Heart left ventricle (tissue), 13 donors: ENCODE data around the gene NUP35.

ENCODE experiments used
- POLR2A ChIP-seq, 2 donors: fragments of 450-650 bp; IDR thresholded peaks; one replicate each; pipeline ENCODE4 v1.6.1; 2017; ENCODE audit warnings: antibody characterized with exemption in 2 of 2, mild to moderate bottlenecking in 2 of 2, moderate library complexity in 2 of 2
- TF ChIP-seq, protein P1 (sequence below), 12 donors: fragments of 200-600 bp; sonication (generic) in 4 of 12; IDR thresholded peaks; one replicate each; pipeline versions ENCODE4 v1.5.0 to v1.8.0; 2018 to 2022; ENCODE audit warnings: antibody characterized with exemption in 12 of 12, mild to moderate bottlenecking in 5 of 12
- donor health status: ischemic (EF 13 %, LVEDD 7.1; RV severe dilation, severe dysfunction).
- donor health status: DM: no; HTN: yes; CAD: no.
- donor health status: DM: no; HTN: no; CAD: no.
- donor health status: ischemic (EF 25% LVEDD 6.9; RV normal size, moderate dysfunction).
- donor health status: ischemic (EF 25% LVEDD 5.7; RV mildly dilated, moderate dysfunction).
- donor health status: ischemic (EF 35%, LVEDD 5.7; RV mildly dilated, moderate dysfunction).
- donor health status: nonischemic (EF 11% LVEDD 7.7; RV severe dilation, severe dysfunction).
- donor health status: DM: yes; HTN: yes; CAD: no.
- donor health status: PGD.
- donor health status: ischemic (EF 29% LVEDD 5.4; RV normal size, mild dysfunction).
- donor health status: nonischemic (EF 23%, LVEDD 6.1; RV moderate dilation, normal function).

GRCh38 chr2:183172220-183172887 lies 48.1 kb downstream of the NUP35 start:
- no peak for TF ChIP-seq POLR2A (IDR thresholded peaks at IDR 0.05)
- TF ChIP-seq, protein P1, sequence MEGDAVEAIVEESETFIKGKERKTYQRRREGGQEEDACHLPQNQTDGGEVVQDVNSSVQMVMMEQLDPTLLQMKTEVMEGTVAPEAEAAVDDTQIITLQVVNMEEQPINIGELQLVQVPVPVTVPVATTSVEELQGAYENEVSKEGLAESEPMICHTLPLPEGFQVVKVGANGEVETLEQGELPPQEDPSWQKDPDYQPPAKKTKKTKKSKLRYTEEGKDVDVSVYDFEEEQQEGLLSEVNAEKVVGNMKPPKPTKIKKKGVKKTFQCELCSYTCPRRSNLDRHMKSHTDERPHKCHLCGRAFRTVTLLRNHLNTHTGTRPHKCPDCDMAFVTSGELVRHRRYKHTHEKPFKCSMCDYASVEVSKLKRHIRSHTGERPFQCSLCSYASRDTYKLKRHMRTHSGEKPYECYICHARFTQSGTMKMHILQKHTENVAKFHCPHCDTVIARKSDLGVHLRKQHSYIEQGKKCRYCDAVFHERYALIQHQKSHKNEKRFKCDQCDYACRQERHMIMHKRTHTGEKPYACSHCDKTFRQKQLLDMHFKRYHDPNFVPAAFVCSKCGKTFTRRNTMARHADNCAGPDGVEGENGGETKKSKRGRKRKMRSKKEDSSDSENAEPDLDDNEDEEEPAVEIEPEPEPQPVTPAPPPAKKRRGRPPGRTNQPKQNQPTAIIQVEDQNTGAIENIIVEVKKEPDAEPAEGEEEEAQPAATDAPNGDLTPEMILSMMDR (IDR thresholded peaks at IDR 0.05) = no peak
